ENCODE measurements around the gene CERS5.

The CERS5 gene

DNA sequence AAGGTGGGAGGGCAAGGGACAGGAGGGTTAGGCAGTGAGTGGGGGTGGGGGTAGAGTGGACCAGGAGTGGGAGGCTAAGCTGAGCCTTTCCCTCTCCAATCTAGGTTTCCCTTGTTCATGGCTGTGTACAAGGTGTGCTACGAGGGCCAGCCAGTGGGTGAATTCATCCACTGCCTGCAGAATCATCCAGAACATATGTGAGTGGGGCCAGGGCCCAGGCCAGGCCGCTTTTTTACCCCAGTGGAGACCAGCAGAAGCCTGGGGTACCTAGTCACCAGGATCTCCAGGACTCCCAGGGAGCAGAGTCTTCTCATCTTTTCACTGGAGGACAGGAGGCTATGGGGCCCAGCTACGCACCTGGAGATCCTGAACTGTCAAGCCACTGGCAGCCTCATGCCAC, 57.9 kb downstream of the CERS5 start:
- no peak for TF ChIP-seq CTCF (IDR thresholded peaks at IDR 0.05; ENCODE audit: insufficient read depth, low read length, poor library complexity, severe bottlenecking)
- H3K36me3 ChIP-seq (ENCODE audit: control insufficient read depth, insufficient read depth, low read length), result no peaks in the 10 kb centered on the region; the same call in 1 of the 2 replicates
- no peaks in the 10 kb centered on the region for H3K27me3 ChIP-seq (replicated peaks; ENCODE audit: control insufficient read depth, insufficient read depth, low read length)
- no peak for DNase-seq (ENCODE audit: extremely low read depth, insufficient read length)
- no peak overlapping the region for H3K4me3 ChIP-seq (replicated peaks; ENCODE audit: low read depth, low read length)

DNA sequence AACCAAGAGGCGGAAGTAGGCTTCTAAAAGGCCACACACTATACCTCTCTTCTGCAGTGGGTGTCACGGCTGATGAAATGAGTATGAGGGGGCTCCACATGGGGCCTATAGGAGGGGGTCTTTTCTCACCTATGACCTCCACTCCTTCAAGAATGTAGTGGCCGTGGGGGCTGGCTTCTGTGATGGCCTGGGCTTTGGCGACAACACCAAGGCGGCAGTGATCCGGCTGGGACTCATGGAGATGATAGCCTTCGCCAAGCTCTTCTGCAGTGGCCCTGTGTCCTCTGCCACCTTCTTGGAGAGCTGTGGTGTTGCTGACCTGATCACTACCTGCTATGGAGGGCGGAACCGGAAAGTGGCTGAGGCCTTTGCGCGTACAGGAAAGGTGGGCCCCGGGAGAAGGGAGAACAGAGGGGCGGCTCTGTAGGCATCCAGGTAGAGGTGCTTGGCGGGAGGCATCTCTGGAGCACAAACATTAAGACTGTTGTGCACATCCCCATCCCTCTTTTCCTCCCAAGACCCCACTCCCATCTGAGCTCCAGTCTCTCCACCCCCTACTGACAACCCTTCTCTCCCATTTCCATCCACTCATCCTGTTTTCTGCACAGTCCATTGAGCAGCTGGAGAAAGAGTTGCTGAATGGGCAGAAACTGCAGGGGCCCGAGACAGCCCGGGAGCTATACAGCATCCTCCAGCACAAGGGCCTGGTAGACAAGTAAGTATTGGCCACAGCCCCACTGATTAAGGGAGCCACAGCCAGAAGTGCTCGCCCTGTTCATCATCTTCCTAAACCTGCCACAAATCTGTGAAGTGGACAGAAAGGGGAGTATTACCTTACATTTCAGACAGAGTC, 59.5 kb downstream of the CERS5 start:
- no peaks in the 10 kb centered on the region; the same call in 1 of the 2 replicates for H3K36me3 ChIP-seq (ENCODE audit: control insufficient read depth, insufficient read depth, low read length)
- H3K27me3 ChIP-seq (replicated peaks; ENCODE audit: control insufficient read depth, insufficient read depth, low read length), result no peaks in the 10 kb centered on the region
- no peak overlapping the region for H3K4me3 ChIP-seq (replicated peaks; ENCODE audit: low read depth, low read length)
- DNase-seq (ENCODE audit: extremely low read depth, insufficient read length), result no peak
- TF ChIP-seq CTCF (IDR thresholded peaks at IDR 0.05; ENCODE audit: insufficient read depth, low read length, poor library complexity, severe bottlenecking), result no peak

DNA sequence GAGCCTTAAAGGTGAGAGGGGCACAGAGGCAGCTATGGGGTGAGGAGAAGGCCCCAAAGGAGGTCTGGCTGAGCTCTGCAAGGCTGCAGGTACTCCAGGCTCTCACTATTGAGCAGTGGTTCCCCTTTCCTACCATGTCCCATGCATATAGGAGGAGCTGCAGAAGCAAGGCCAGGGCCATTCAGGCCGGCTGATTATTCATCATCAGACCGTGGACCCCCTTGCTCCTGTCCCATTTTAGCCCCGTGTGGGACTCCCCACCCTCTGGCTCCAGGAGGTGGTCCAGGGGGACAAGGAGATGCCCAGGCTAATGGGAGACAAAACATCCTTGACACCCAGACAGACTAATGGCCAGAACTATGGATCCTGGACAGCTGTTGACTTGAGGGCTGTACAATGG, 60.3 kb downstream of the CERS5 start:
- Histone ChIP-seq H3K36me3 (ENCODE audit: control insufficient read depth, insufficient read depth, low read length) (no peaks in the 10 kb centered on the region; the same call in 1 of the 2 replicates), H3K4me3 (replicated peaks; ENCODE audit: low read depth, low read length) (no peak overlapping the region), H3K27me3 (replicated peaks; ENCODE audit: control insufficient read depth, insufficient read depth, low read length) (no peaks in the 10 kb centered on the region)
- DNase-seq (ENCODE audit: extremely low read depth, insufficient read length), result no peak
- TF ChIP-seq CTCF (IDR thresholded peaks at IDR 0.05; ENCODE audit: insufficient read depth, low read length, poor library complexity, severe bottlenecking), result no peak

GRCh38 chr12:50105913-50106450, 61.2 kb downstream of the CERS5 start:
- Histone ChIP-seq H3K4me3 (replicated peaks; ENCODE audit: low read depth, low read length) (no peak overlapping the region), H3K36me3 (ENCODE audit: control insufficient read depth, insufficient read depth, low read length) (no peaks in the 10 kb centered on the region; the same call in 1 of the 2 replicates), H3K27me3 (replicated peaks; ENCODE audit: control insufficient read depth, insufficient read depth, low read length) (no peaks in the 10 kb centered on the region)
- no peak for DNase-seq (ENCODE audit: extremely low read depth, insufficient read length)
- no peak for TF ChIP-seq CTCF (IDR thresholded peaks at IDR 0.05; ENCODE audit: insufficient read depth, low read length, poor library complexity, severe bottlenecking)

DNA sequence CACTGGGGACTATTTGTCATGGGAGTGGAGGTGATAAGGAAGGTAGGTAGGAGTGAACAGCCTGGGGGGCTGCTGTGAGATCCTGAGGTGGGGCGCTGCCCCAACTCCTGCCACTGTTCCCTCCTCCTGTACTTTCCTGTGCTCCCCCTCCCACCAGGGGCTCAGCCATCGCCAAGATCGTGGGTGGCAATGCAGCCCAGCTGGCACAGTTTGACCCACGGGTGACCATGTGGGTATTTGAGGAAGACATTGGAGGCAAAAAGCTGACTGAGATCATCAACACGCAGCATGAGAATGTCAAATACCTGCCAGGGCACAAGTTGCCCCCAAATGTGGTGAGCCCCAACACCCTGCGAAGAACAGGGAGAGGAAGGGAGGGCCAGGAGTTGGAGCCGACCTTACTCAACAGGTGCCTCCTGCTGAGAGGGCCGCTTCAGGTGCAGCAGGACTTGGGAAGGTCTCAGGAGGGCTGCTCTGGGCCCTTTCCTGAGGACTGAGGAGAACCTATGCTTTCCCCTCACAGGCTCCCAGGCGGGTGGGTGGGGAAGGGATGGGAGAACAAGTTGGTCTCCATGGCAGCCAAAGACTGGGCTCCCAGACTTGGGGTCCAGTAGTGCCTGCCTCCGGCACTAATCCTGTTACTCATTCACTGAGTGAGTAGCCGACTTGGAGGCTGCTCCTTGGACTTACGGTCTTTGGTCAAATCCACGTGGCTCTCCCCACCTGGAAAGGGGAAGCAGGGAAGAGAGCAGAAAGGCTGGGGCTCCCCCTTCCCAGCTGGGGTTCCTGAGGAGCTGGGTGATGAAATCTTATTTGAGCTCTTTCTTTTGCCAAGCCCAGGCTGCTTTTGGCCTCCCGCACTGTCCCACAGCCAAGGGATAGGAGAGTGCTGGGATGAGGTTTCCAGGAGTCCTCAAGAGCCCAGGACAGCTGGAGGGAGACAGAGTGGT, 62.5 kb downstream of the CERS5 start:
- TF ChIP-seq CTCF (IDR thresholded peaks at IDR 0.05; ENCODE audit: insufficient read depth, low read length, poor library complexity, severe bottlenecking), result no peak
- Histone ChIP-seq H3K36me3 (ENCODE audit: control insufficient read depth, insufficient read depth, low read length) (peaks cover 2% of the 10 kb centered on the region; the same call in 1 of the 2 replicates), H3K4me3 (replicated peaks; ENCODE audit: low read depth, low read length) (no peak overlapping the region), H3K27me3 (replicated peaks; ENCODE audit: control insufficient read depth, insufficient read depth, low read length) (no peaks in the 10 kb centered on the region)
- no peak for DNase-seq (ENCODE audit: extremely low read depth, insufficient read length)

Data from GM06990 (cell line).